Measurements from ENCODE around the gene ABCA5. TPM values are rescaled to one million over a fixed set of nuclear protein-coding genes. Genes with fewer than 3 reads are reported as not detected.
A peak's percentile ranks its signal among the peaks of the same experiment; 100 is the strongest.

ABCA5 gene
- total and polyA plus RNA-seq, 2 of the 13 experiments (the other 11 are each of a cell fraction or from before 2014, with no cell fraction given): 9.7 to 10.1 TPM

DNA sequence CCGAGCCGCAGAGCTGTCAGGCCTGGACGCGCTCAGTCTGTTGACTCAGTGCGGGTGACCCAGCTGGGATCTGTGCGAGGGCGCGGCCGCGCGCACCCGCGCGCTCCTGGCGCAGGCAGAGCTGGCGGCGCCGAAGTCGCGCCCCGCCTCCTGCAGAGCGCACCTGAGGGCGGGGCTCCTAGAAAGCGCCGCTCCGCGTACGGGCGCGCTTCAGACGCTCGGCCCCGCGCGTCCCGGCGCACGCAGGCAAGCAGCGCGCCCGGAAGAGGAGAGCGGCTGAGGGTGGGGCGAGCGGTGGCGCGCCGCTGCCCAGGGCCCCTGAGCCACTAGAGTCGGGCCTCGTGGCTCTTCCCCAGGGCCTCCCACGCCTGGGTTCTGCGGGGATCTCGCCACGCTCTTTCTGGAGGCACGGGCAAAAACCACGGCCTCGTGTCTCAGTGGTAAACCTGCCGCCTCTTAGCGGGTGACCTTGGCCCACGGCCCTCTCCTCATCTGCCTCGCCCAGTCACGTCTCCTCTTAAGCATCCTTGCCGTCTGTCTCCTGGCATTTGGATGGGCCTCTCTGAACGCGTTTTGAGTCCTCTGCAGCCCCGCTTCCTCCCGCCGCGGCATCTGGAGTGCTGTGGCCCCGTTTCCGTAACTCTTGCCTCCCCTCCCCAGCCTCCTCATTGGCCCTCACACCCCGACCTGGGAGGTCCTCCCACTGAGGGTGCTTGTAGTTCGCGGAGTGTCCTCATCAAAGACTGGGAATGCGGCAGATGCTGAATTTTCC, at the start of gene ABCA5 (continued):
- TF ChIP-seq EP300 (IDR thresholded peaks at IDR 0.05; ENCODE audit: low read depth in 2 of 2, low read length in 2 of 2) (peak in 1 of 2 experiments; percentile 10; a peak in 2 of 4 replicates), EP300 (CRISPR knock-in tag; IDR thresholded peaks at IDR 0.05; ENCODE audit: borderline replicate concordance) (peak; percentile 9; the same call in 1 of the 2 replicates), TCF12 (IDR thresholded peaks at IDR 0.05) (no peak), TCF12 (CRISPR knock-in tag; IDR thresholded peaks at IDR 0.05) (peak; percentile 61; the same call in 1 of the 2 replicates), KDM5A (IDR thresholded peaks at IDR 0.05; ENCODE audit: borderline replicate concordance, low read length) (peak; percentile 43; the same call in 1 of the 2 replicates), RARA (CRISPR knock-in tag; IDR thresholded peaks at IDR 0.05) (peak; percentile 28; the same call in 1 of the 2 replicates), POLR2G (IDR thresholded peaks at IDR 0.05; ENCODE audit: low read depth, low read length) (peak; percentile 98)
- TF ChIP-seq, protein P1, sequence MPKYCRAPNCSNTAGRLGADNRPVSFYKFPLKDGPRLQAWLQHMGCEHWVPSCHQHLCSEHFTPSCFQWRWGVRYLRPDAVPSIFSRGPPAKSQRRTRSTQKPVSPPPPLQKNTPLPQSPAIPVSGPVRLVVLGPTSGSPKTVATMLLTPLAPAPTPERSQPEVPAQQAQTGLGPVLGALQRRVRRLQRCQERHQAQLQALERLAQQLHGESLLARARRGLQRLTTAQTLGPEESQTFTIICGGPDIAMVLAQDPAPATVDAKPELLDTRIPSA (CRISPR knock-in tag; IDR thresholded peaks at IDR 0.05; ENCODE audit: borderline replicate concordance): peak; percentile 96; the same call in 1 of the 2 replicates
- TF ChIP-seq, protein P2, sequence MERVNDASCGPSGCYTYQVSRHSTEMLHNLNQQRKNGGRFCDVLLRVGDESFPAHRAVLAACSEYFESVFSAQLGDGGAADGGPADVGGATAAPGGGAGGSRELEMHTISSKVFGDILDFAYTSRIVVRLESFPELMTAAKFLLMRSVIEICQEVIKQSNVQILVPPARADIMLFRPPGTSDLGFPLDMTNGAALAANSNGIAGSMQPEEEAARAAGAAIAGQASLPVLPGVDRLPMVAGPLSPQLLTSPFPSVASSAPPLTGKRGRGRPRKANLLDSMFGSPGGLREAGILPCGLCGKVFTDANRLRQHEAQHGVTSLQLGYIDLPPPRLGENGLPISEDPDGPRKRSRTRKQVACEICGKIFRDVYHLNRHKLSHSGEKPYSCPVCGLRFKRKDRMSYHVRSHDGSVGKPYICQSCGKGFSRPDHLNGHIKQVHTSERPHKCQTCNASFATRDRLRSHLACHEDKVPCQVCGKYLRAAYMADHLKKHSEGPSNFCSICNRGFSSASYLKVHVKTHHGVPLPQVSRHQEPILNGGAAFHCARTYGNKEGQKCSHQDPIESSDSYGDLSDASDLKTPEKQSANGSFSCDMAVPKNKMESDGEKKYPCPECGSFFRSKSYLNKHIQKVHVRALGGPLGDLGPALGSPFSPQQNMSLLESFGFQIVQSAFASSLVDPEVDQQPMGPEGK (CRISPR knock-in tag; IDR thresholded peaks at IDR 0.05): peak; percentile 52
- TF ChIP-seq, protein P3, sequence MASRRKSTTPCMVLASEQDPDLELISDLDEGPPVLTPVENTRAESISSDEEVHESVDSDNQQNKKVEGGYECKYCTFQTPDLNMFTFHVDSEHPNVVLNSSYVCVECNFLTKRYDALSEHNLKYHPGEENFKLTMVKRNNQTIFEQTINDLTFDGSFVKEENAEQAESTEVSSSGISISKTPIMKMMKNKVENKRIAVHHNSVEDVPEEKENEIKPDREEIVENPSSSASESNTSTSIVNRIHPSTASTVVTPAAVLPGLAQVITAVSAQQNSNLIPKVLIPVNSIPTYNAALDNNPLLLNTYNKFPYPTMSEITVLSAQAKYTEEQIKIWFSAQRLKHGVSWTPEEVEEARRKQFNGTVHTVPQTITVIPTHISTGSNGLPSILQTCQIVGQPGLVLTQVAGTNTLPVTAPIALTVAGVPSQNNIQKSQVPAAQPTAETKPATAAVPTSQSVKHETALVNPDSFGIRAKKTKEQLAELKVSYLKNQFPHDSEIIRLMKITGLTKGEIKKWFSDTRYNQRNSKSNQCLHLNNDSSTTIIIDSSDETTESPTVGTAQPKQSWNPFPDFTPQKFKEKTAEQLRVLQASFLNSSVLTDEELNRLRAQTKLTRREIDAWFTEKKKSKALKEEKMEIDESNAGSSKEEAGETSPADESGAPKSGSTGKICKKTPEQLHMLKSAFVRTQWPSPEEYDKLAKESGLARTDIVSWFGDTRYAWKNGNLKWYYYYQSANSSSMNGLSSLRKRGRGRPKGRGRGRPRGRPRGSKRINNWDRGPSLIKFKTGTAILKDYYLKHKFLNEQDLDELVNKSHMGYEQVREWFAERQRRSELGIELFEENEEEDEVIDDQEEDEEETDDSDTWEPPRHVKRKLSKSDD (CRISPR knock-in tag; IDR thresholded peaks at IDR 0.05; ENCODE audit: low read depth): peak; percentile 87; the same call in 1 of the 2 replicates
- TF ChIP-seq, protein P4, sequence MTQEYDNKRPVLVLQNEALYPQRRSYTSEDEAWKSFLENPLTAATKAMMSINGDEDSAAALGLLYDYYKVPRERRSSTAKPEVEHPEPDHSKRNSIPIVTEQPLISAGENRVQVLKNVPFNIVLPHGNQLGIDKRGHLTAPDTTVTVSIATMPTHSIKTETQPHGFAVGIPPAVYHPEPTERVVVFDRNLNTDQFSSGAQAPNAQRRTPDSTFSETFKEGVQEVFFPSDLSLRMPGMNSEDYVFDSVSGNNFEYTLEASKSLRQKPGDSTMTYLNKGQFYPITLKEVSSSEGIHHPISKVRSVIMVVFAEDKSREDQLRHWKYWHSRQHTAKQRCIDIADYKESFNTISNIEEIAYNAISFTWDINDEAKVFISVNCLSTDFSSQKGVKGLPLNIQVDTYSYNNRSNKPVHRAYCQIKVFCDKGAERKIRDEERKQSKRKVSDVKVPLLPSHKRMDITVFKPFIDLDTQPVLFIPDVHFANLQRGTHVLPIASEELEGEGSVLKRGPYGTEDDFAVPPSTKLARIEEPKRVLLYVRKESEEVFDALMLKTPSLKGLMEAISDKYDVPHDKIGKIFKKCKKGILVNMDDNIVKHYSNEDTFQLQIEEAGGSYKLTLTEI (CRISPR knock-in tag; conservative IDR thresholded peaks at IDR 0.05): no peak
- TF ChIP-seq, protein P5, sequence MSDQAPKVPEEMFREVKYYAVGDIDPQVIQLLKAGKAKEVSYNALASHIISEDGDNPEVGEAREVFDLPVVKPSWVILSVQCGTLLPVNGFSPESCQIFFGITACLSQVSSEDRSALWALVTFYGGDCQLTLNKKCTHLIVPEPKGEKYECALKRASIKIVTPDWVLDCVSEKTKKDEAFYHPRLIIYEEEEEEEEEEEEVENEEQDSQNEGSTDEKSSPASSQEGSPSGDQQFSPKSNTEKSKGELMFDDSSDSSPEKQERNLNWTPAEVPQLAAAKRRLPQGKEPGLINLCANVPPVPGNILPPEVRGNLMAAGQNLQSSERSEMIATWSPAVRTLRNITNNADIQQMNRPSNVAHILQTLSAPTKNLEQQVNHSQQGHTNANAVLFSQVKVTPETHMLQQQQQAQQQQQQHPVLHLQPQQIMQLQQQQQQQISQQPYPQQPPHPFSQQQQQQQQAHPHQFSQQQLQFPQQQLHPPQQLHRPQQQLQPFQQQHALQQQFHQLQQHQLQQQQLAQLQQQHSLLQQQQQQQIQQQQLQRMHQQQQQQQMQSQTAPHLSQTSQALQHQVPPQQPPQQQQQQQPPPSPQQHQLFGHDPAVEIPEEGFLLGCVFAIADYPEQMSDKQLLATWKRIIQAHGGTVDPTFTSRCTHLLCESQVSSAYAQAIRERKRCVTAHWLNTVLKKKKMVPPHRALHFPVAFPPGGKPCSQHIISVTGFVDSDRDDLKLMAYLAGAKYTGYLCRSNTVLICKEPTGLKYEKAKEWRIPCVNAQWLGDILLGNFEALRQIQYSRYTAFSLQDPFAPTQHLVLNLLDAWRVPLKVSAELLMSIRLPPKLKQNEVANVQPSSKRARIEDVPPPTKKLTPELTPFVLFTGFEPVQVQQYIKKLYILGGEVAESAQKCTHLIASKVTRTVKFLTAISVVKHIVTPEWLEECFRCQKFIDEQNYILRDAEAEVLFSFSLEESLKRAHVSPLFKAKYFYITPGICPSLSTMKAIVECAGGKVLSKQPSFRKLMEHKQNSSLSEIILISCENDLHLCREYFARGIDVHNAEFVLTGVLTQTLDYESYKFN (CRISPR knock-in tag; conservative IDR thresholded peaks at IDR 0.05): peak; percentile 62; the same call in 1 of the 2 replicates
- TF ChIP-seq, protein P6, sequence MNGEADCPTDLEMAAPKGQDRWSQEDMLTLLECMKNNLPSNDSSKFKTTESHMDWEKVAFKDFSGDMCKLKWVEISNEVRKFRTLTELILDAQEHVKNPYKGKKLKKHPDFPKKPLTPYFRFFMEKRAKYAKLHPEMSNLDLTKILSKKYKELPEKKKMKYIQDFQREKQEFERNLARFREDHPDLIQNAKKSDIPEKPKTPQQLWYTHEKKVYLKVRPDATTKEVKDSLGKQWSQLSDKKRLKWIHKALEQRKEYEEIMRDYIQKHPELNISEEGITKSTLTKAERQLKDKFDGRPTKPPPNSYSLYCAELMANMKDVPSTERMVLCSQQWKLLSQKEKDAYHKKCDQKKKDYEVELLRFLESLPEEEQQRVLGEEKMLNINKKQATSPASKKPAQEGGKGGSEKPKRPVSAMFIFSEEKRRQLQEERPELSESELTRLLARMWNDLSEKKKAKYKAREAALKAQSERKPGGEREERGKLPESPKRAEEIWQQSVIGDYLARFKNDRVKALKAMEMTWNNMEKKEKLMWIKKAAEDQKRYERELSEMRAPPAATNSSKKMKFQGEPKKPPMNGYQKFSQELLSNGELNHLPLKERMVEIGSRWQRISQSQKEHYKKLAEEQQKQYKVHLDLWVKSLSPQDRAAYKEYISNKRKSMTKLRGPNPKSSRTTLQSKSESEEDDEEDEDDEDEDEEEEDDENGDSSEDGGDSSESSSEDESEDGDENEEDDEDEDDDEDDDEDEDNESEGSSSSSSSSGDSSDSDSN (CRISPR knock-in tag; IDR thresholded peaks at IDR 0.05): peak; percentile 3; the same call in 1 of the 2 replicates
